Lower leg skin (tissue), 3 donors: ENCODE results near the gene OR13A1.
"Not testable (repeated sequence)": the region's sequence is repeated elsewhere in the genome, so short reads cannot be mapped to it uniquely, and the experiment has no call there.

Experiments used
- POLR2A ChIP-seq, 2 donors: fragments of 450-650 bp; IDR thresholded peaks; one replicate each; pipeline ENCODE4 v1.6.1; 2016 to 2017; ENCODE audit warnings: antibody characterized with exemption in 2 of 2, mild to moderate bottlenecking in 1 of 2, moderate library complexity in 1 of 2
- TF ChIP-seq, protein P1 (sequence below), 3 donors: fragments of 450-650 bp; IDR thresholded peaks; one replicate each; pipeline ENCODE4 v1.5.1; 2016; ENCODE audit warnings: antibody characterized with exemption in 3 of 3, mild to moderate bottlenecking in 3 of 3, moderate library complexity in 2 of 3

DNA sequence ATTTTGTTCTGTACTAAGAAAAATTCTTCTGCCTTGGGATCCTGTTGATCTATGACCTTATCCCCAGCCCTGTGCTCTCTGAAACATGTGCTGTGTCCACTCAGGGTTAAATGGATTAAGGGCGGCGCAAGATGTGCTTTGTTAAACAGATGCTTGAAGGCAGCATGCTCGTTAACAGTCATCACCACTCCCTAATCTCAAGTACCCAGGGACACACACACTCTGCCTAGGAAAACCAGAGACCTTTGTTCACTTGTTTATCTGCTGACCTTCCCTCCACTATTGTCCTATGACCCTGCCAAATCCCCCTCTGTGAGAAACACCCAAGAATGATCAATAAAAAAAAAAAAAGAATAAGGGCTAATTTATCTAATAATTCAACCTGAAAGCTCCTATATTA, 54.8 kb downstream of the OR13A1 start:
- not testable (repeated sequence) for TF ChIP-seq POLR2A (IDR thresholded peaks at IDR 0.05)
- TF ChIP-seq, protein P1, sequence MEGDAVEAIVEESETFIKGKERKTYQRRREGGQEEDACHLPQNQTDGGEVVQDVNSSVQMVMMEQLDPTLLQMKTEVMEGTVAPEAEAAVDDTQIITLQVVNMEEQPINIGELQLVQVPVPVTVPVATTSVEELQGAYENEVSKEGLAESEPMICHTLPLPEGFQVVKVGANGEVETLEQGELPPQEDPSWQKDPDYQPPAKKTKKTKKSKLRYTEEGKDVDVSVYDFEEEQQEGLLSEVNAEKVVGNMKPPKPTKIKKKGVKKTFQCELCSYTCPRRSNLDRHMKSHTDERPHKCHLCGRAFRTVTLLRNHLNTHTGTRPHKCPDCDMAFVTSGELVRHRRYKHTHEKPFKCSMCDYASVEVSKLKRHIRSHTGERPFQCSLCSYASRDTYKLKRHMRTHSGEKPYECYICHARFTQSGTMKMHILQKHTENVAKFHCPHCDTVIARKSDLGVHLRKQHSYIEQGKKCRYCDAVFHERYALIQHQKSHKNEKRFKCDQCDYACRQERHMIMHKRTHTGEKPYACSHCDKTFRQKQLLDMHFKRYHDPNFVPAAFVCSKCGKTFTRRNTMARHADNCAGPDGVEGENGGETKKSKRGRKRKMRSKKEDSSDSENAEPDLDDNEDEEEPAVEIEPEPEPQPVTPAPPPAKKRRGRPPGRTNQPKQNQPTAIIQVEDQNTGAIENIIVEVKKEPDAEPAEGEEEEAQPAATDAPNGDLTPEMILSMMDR (IDR thresholded peaks at IDR 0.05) = not testable (repeated sequence)
